HCT116 (cell line): ENCODE data around the gene NPLOC4. TPM values are rescaled to one million over a fixed set of nuclear protein-coding genes. Genes with fewer than 3 reads are reported as not detected.

ENCODE experiments used
- ATAC-seq: fragments of 200-7000 bp; cut with Tn5 transposase; 2 replicates; pipeline ENCODE4 v1.9.1; 2020; ENCODE audit warnings: mild to moderate bottlenecking, moderate library complexity
- BruUV-seq: library from RNA; stranded (reverse); fragments of 400-500 nt; replicated peaks from 2 replicates; lab custom pipeline; 2021; lab: Mats Ljungman, UMichigan
- CTCF ChIA-PET: fragments of 300-600 bp; sonication (Branson Sonifier 250); formaldehyde crosslinking; loops from one replicate; lab custom pipeline; 2021; ENCODE audit warnings: antibody characterized with exemption; lab: Charles Lee
- POLR2A ChIA-PET: fragments of 300-600, 350-600 bp; sonication (Branson Sonifier 250); formaldehyde crosslinking; loops from one replicate; lab custom pipeline; 2021; ENCODE audit warnings: antibody characterized with exemption; lab: Charles Lee
- RAD21 ChIA-PET, 2 experiments: fragments of 300-600 bp; sonication (Branson Sonifier 250); formaldehyde crosslinking; loops; one replicate each; lab custom pipeline; 2023; ENCODE audit warnings: low total read pairs in 2 of 2; ENCODE audit not compliant: uncharacterized antibody in 2 of 2, unreplicated experiment in 2 of 2, low non-redundant PET in 1 of 2; lab: Charles Lee
- DNase-seq: peaks from one replicate; pipeline ENCODE4 v3.0.0-alpha.2; 2010; ENCODE audit warnings: low read depth, low spot score
- H2AFZ ChIP-seq: fragments of 200-600 bp; shearing (Covaris generic), sonication (generic); 2 replicates; pipeline ENCODE4 v1.6.1; 2017; ENCODE audit warnings: low read depth, mixed run types, mixed read lengths, antibody characterized with exemption, low read length; ENCODE audit not compliant: poor library complexity, severe bottlenecking
- H3K27ac ChIP-seq: 2 replicates; pipeline ENCODE4 v1.5.1; 2012; ENCODE audit warnings: low read depth, low read length
- H3K27me3 ChIP-seq: fragments of 200-600 bp; sonication (generic); 2 replicates; pipeline ENCODE4 v1.6.1; 2016; ENCODE audit warnings: mixed run types, low read length, mixed read lengths; ENCODE audit not compliant: insufficient read depth
- H3K36me3 ChIP-seq, 2 experiments: fragments of 200-500 bp in 1 of 2; fragments of 200-600 bp in 1 of 2; sonication (Bioruptor generic) in 1 of 2; sonication (generic) in 1 of 2; 2 replicates each; pipeline versions ENCODE4 v1.5.1 to v1.6.1; 2014 to 2016; ENCODE audit warnings: low read length in 2 of 2, inconsistent platforms in 1 of 2, mixed read lengths in 1 of 2, mixed run types in 1 of 2; ENCODE audit not compliant: insufficient read depth in 2 of 2, control insufficient read depth in 1 of 2
- H3K4me1 ChIP-seq, 2 experiments: fragments of 200-600 bp in 1 of 2; sonication (generic) in 1 of 2; 2 replicates each; pipeline versions ENCODE4 v1.5.1 to v1.6.1; 2012 to 2017; ENCODE audit warnings: low read length in 2 of 2, inconsistent platforms in 1 of 2, mild to moderate bottlenecking in 1 of 2, mixed read lengths in 1 of 2, mixed run types in 1 of 2, moderate library complexity in 1 of 2; ENCODE audit not compliant: insufficient read depth in 2 of 2, control insufficient read depth in 1 of 2
- H3K4me2 ChIP-seq: fragments of 200-600 bp; sonication (generic); 2 replicates; pipeline ENCODE4 v1.6.1; 2017; ENCODE audit warnings: mixed run types, low read length, mixed read lengths
- H3K4me3 ChIP-seq, 2 experiments: fragments of 200-600 bp in 1 of 2; sonication (generic) in 1 of 2; replicated peaks in 1 of 2; 2 replicates each; pipeline ENCODE4 v1.5.1; 2011 to 2016; ENCODE audit warnings: low read length in 2 of 2, control low read depth in 1 of 2, low read depth in 1 of 2, mild to moderate bottlenecking in 1 of 2, mixed read lengths in 1 of 2, mixed run types in 1 of 2
- H3K79me2 ChIP-seq: fragments of 200-600 bp; sonication (generic); 2 replicates; pipeline ENCODE4 v1.6.1; 2017; ENCODE audit warnings: mild to moderate bottlenecking, mixed run types, low read length, moderate library complexity, mixed read lengths; ENCODE audit not compliant: insufficient read depth
- H3K9ac ChIP-seq: fragments of 200-600 bp; sonication (generic); 2 replicates; pipeline ENCODE4 v1.6.1; 2016; ENCODE audit warnings: low read length, mixed read lengths
- H3K9me2 ChIP-seq: fragments of 200-600 bp; sonication (generic), shearing (Covaris generic); 2 replicates; pipeline ENCODE4 v1.6.1; 2017; ENCODE audit warnings: mixed run types, mild to moderate bottlenecking, moderate library complexity; ENCODE audit not compliant: insufficient read depth
- H3K9me3 ChIP-seq, 2 experiments: fragments of 200-500 bp in 1 of 2; fragments of 200-600 bp in 1 of 2; sonication (Bioruptor generic) in 1 of 2; sonication (generic) in 1 of 2; 2 replicates each; pipeline ENCODE4 v1.6.1; 2014 to 2017; ENCODE audit warnings: low read length in 2 of 2, mixed read lengths in 2 of 2, inconsistent platforms in 1 of 2, low read depth in 1 of 2, mild to moderate bottlenecking in 1 of 2, mixed run types in 1 of 2, moderate library complexity in 1 of 2; ENCODE audit not compliant: control insufficient read depth in 1 of 2, insufficient read depth in 1 of 2
- H4K20me1 ChIP-seq: fragments of 200-600 bp; sonication (generic), shearing (Covaris generic); 2 replicates; pipeline ENCODE4 v1.6.1; 2017; ENCODE audit warnings: mixed run types, mild to moderate bottlenecking, moderate library complexity; ENCODE audit not compliant: insufficient read depth
- CEBPB ChIP-seq: IDR thresholded peaks from 2 replicates; pipeline ENCODE4 v1.6.1; 2012; ENCODE audit warnings: low read depth
- EGR1 ChIP-seq: IDR thresholded peaks from 2 replicates; pipeline ENCODE4 v1.6.1; 2012; ENCODE audit warnings: low read depth
- ELF1 ChIP-seq: IDR thresholded peaks from 2 replicates; pipeline ENCODE4 v1.6.1; 2012; ENCODE audit warnings: low read depth, borderline replicate concordance
- FOSL1 ChIP-seq: IDR thresholded peaks from 2 replicates; pipeline ENCODE4 v1.6.1; 2012; ENCODE audit warnings: low read depth
- JUND ChIP-seq: IDR thresholded peaks from 2 replicates; pipeline ENCODE4 v1.6.1; 2012
- POLR2AphosphoS5 ChIP-seq: IDR thresholded peaks from 2 replicates; pipeline ENCODE4 v1.6.1; 2011; ENCODE audit warnings: mild to moderate bottlenecking, low read depth, low read length, moderate library complexity
- RAD21 ChIP-seq: IDR thresholded peaks from 2 replicates; pipeline ENCODE4 v1.6.1; 2012; ENCODE audit warnings: low read depth, mild to moderate bottlenecking
- SIN3A ChIP-seq: IDR thresholded peaks from 2 replicates; pipeline ENCODE4 v1.6.1; 2012; ENCODE audit warnings: low read depth
- SP1 ChIP-seq: IDR thresholded peaks from 2 replicates; pipeline ENCODE4 v1.6.1; 2012; ENCODE audit warnings: low read depth
- TCF7L2 ChIP-seq: IDR thresholded peaks from 2 replicates; pipeline ENCODE4 v1.7.0; 2011; ENCODE audit warnings: borderline replicate concordance, inconsistent platforms; ENCODE audit not compliant: insufficient read depth, insufficient read length; ENCODE audit errors: extremely low read depth
- YY1 ChIP-seq: IDR thresholded peaks from 2 replicates; pipeline ENCODE4 v1.6.1; 2011; ENCODE audit warnings: low read length, low read depth, moderate library complexity, mild to moderate bottlenecking; ENCODE audit not compliant: insufficient replicate concordance; ENCODE audit errors: extremely low read depth
- ZFX ChIP-seq: fragments of 450-650 bp; IDR thresholded peaks from 2 replicates; pipeline ENCODE4 v1.6.1; 2017
- intact Hi-C: fragments of 100-400 bp; cut with micrococcal nuclease; formaldehyde crosslinking; loops from 2 replicates; pipeline ENCODE4 v1.10.0; 2022
- total RNA-seq: library from RNA; stranded (reverse); gene quantifications from one replicate; pipeline ENCODE4 v1.2.1, GENCODE V29; 2021; ENCODE audit not compliant: unreplicated experiment
- TF ChIP-seq, protein P1 (sequence below): IDR thresholded peaks from 2 replicates; pipeline ENCODE4 v1.6.1; 2012; ENCODE audit warnings: low read depth
- TF ChIP-seq, protein P2 (sequence below): IDR thresholded peaks from 2 replicates; pipeline ENCODE4 v1.6.1; 2011; ENCODE audit warnings: mild to moderate bottlenecking, low read length, moderate library complexity; ENCODE audit not compliant: insufficient replicate concordance; ENCODE audit errors: extremely low read depth

NPLOC4 gene
- total RNA-seq, 1 experiment from 2014 or later: 137 TPM

DNA sequence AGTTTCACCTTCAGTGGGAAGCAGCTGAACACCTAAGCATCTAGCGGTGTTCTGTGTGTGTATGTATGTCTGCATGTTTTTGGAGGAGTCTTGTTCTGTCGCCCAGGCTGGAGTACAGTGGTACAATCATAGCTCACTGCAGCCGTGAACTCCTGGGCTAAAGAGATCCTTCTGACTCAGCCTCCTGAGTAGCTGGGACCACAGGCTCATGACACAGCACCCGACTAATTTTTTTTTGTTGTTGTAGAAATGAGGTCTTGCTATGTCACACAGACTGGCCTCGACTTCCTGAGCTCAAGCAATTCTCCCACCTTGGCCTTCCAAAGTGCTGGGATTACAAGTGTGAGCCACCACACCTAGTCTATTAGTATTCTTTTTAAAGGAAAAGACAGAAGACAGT lies 54.6 kb downstream of the NPLOC4 start:
- no peak for DNase-seq
- TF ChIP-seq ELF1: no peak
- TF ChIP-seq SP1: no peak
- TF ChIP-seq, protein P1, sequence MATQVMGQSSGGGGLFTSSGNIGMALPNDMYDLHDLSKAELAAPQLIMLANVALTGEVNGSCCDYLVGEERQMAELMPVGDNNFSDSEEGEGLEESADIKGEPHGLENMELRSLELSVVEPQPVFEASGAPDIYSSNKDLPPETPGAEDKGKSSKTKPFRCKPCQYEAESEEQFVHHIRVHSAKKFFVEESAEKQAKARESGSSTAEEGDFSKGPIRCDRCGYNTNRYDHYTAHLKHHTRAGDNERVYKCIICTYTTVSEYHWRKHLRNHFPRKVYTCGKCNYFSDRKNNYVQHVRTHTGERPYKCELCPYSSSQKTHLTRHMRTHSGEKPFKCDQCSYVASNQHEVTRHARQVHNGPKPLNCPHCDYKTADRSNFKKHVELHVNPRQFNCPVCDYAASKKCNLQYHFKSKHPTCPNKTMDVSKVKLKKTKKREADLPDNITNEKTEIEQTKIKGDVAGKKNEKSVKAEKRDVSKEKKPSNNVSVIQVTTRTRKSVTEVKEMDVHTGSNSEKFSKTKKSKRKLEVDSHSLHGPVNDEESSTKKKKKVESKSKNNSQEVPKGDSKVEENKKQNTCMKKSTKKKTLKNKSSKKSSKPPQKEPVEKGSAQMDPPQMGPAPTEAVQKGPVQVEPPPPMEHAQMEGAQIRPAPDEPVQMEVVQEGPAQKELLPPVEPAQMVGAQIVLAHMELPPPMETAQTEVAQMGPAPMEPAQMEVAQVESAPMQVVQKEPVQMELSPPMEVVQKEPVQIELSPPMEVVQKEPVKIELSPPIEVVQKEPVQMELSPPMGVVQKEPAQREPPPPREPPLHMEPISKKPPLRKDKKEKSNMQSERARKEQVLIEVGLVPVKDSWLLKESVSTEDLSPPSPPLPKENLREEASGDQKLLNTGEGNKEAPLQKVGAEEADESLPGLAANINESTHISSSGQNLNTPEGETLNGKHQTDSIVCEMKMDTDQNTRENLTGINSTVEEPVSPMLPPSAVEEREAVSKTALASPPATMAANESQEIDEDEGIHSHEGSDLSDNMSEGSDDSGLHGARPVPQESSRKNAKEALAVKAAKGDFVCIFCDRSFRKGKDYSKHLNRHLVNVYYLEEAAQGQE: no peak
- TF ChIP-seq ZFX: no peak
- TF ChIP-seq JUND: no peak
- no peak for TF ChIP-seq RAD21
- no peak for TF ChIP-seq EGR1
- TF ChIP-seq, protein P2, sequence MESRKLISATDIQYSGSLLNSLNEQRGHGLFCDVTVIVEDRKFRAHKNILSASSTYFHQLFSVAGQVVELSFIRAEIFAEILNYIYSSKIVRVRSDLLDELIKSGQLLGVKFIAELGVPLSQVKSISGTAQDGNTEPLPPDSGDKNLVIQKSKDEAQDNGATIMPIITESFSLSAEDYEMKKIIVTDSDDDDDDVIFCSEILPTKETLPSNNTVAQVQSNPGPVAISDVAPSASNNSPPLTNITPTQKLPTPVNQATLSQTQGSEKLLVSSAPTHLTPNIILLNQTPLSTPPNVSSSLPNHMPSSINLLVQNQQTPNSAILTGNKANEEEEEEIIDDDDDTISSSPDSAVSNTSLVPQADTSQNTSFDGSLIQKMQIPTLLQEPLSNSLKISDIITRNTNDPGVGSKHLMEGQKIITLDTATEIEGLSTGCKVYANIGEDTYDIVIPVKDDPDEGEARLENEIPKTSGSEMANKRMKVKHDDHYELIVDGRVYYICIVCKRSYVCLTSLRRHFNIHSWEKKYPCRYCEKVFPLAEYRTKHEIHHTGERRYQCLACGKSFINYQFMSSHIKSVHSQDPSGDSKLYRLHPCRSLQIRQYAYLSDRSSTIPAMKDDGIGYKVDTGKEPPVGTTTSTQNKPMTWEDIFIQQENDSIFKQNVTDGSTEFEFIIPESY: no peak
- TF ChIP-seq TCF7L2: no peak
- no peak for TF ChIP-seq POLR2AphosphoS5
- no peak for TF ChIP-seq FOSL1
- TF ChIP-seq CEBPB: no peak
- no peak for TF ChIP-seq YY1
- no peak for TF ChIP-seq SIN3A
- RAD21 ChIA-PET: no interaction called here
- Histone ChIP-seq H2AFZ (no peak overlapping the region), H3K9me2 (no peaks in the 10 kb centered on the region), H3K9ac (no peak overlapping the region), H3K27ac (no peak overlapping the region), H3K9me3 (no peaks in the 10 kb centered on the region), H3K27me3 (no peaks in the 10 kb centered on the region), H3K4me3 (no peak overlapping the region), H3K36me3 (peaks cover 52 to 70% of the 10 kb centered on the region in 2 experiments), H3K79me2 (peaks cover 59% of the 10 kb centered on the region; the same call in 1 of the 2 replicates), H3K4me1 (peaks cover 10 to 29% of the 10 kb centered on the region in 2 experiments), H4K20me1 (no peaks in the 10 kb centered on the region), H3K4me2 (no peak overlapping the region)
- CTCF ChIA-PET: no interaction called here
- intact Hi-C loops: no loop called here
- BruUV-seq: no TSS peak
- POLR2A ChIA-PET: no interaction called here
- no peak for ATAC-seq
